Measurements from ENCODE around the gene D2HGDH.

DNA sequence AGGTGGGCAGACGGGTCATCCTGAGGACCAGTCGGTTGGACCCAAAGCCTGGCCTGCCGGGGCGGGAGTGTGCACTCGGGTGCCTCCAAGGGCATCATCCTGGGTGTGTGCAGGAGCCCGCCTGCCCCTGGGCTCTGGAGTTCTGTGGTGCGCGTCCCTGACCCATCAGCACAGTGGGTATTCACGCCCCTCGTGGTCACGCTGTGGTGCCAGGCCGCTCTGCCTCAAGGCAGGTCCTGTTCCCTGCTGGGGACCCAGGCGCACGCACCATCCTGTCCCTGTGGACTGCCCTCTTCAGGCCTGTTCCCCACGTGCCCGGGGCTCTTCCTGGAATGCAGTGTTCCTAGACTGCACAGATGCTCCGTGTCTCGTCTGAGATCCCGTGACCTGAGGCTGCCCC is 14.3 kb upstream of the D2HGDH start:
- peak; percentile 39; the same call in 1 of the 2 replicates for TF ChIP-seq POLR2A (IDR thresholded peaks at IDR 0.05; ENCODE audit: low read depth, low read length)
- no peak for TF ChIP-seq SPI1 (IDR thresholded peaks at IDR 0.05; ENCODE audit: low read depth, low read length)
- TF ChIP-seq POLR2AphosphoS5 (IDR thresholded peaks at IDR 0.05; ENCODE audit: low read depth, low read length), result 0 out of 2 replicates have a peak, but pooled peaks have one; percentile 9
- no peak for TF ChIP-seq TAF1 (IDR thresholded peaks at IDR 0.05; ENCODE audit: low read depth, low read length)
